GM08714 (cell line): ENCODE data around the gene TRIM63.

Source experiments
- H3K4me3 ChIP-seq: fragments of 200-500 bp; sonication (Bioruptor generic); 2 replicates; pipeline ENCODE4 v1.5.1; 2014; ENCODE audit warnings: mild to moderate bottlenecking, low read length, inconsistent platforms
- ZNF274 ChIP-seq: IDR thresholded peaks from 2 replicates; pipeline ENCODE4 v1.6.1; 2012; ENCODE audit warnings: mild to moderate bottlenecking, low read depth, low read length

TRIM63 gene

GRCh38 chr1:26037904-26038303, 29.5 kb downstream of the TRIM63 start:
- no peak for TF ChIP-seq ZNF274

DNA sequence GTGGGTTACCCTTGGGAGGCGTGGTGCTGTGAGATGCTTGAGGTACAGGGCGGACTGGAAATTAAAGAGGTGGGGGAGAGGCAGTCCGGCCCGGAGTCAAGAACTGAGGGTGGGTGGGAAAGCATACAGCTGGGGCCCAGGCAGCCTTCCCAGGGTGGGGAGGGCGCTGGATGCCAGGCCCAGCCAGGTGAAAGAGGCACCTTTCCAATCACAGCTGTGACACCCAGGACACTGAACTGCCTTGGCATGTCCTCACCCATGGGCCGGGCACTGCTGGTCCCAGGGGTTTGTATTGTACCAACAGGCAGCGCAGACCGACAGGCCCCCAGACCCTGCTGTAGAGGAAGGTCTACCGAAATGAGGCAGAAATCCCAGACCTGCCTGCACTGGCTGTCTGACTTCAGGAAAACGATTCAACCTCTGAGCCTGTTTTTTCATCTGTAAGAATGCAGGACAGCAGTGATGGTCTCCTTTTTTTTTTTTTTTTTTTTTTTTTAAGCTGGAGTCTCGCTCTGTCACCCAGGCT, 30.6 kb downstream of the TRIM63 start:
- H3K4me3 ChIP-seq: no peak overlapping the region
- no peak for TF ChIP-seq ZNF274

More at GRCh38 chr1:26037904-26038303, 29.5 kb downstream of the TRIM63 start:
- no peak overlapping the region for H3K4me3 ChIP-seq

DNA sequence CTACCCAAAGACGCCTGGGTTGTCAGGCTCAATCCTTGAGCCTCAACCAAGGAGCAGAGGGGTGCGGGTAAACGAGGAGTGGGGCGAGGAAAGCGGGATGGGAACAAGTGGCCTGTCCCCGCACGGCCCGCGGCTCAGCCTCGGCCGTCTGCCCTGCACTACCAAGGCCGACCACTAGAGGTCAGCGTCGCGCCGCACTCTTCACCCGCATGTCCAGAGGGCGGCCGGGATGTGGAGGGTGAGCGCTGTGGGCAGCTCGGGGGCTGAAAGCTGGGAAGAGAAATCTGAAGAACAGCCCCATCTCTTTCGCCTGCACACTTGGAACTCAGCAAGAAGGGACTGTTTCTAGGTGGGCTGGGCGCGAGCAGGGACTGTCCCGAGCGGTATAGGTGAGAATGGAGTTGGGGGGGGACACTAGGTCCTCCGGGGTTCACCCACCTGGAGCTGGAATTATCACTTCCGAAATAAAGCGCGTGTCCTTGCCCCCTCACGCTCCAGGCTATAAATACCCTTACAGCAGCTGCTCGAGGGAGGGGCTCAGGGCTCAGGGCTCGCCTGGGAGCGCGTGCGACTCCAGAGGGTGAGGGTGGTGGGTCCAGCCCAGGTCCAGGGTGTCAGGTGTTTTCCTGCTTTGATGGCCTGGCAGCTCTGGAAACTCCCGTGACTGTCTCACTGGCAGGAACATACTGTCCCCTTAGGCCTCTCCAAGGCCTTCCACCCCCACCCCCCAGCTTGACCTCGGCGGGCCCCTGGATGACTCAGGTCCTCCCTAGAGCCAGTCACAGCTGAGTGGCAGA, 31.3 kb downstream of the TRIM63 start:
- peak overlapping the region; percentile 75; the same call in 1 of the 2 replicates for H3K4me3 ChIP-seq
- no peak for TF ChIP-seq ZNF274

GRCh38 chr1:26035203-26035958, 32.0 kb downstream of the TRIM63 start:
- H3K4me3 ChIP-seq: peak overlapping the region; percentile 75; the same call in 1 of the 2 replicates
- TF ChIP-seq ZNF274: no peak

DNA sequence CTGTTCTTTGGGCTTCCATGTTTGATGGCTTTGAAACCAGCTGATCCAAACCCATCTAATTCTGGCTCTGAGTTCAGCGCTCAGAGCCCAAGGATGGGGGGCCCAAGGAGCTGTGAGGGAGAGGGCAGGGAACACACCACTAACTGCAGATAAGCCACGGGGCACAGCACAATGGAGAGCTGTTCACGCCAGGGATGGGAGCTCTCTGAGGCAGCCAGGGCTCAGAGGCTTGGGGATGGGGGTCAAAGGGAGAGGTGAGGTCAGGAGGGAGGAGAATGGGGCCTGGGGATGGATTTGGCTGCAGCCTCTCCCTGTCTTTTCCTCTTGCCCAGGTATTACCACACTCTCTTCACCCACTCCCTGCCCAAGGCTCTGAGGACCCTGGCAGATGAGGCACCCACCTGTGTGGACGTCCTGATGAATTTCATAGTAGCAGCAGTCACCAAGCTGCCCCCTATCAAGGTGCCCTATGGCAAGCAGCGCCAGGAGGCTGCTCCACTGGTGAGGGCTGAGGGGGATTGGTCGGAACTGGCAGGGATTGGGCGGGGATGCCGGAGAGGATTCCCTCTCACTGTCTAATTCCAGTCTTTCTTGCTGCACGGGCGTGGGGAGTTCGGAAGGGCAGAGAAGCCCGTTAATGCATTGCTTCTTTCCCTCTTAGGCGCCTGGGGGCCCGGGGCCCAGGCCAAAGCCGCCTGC, 32.8 kb downstream of the TRIM63 start:
- no peak for TF ChIP-seq ZNF274

GRCh38 chr1:26032656-26033357, 34.6 kb downstream of the TRIM63 start:
- TF ChIP-seq ZNF274: no peak
- no peak overlapping the region for H3K4me3 ChIP-seq

More for the DNA sequence above, 32.8 kb downstream of the TRIM63 start:
- H3K4me3 ChIP-seq: peak overlapping the region; percentile 75; the same call in 1 of the 2 replicates

DNA sequence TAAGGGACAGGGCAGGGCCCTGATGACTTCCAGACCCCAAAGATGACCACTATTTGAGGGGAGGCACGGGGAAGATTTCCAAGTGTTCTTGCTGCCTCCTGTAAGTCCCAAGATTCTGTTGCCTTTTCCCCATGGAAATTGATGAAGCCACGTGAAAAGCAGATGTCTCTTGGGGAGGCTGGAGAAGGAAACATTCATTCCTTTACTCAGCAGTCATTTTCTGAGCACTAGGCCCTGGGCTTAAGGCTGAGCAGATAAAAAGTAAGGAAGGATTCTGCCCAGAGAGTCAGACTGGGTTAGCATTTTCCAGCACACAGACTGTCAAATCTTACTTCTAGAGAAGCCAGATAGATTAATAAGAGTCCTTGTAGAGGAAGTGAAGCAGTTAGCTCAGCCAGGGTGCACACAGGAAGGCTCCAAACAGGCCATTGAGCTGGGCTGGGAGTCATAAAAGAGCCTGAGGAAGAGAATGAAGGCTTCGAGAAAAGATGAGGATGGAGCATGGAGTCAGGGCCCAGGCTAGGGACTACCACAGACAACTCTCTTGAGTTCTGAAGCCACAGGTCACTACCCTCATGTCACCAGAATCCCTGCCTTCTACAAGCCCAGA, 35.7 kb downstream of the TRIM63 start:
- no peak for TF ChIP-seq ZNF274

DNA sequence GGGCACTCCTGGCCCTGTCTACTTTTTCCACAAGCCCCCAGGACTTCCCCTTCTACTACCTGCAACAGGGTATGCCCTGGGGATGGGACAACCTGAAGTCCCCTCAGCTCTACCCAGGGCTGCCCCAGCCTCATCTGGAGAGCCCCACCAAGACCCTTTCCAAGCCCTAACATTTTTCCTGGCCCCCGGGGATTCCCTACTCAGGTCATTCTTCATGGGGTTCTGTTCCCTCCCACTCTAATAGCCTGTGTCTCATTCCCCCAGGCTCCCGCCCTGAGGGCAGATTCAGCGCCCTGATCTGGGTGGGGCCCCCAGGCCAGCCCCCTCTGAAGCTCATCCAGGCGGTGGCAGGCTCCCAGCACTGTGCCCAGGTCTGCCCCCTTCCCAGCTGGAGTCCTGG, 36.2 kb downstream of the TRIM63 start:
- no peak for TF ChIP-seq ZNF274
- H3K4me3 ChIP-seq: no peak overlapping the region

More for the DNA sequence above, 35.7 kb downstream of the TRIM63 start:
- H3K4me3 ChIP-seq: no peak overlapping the region

DNA sequence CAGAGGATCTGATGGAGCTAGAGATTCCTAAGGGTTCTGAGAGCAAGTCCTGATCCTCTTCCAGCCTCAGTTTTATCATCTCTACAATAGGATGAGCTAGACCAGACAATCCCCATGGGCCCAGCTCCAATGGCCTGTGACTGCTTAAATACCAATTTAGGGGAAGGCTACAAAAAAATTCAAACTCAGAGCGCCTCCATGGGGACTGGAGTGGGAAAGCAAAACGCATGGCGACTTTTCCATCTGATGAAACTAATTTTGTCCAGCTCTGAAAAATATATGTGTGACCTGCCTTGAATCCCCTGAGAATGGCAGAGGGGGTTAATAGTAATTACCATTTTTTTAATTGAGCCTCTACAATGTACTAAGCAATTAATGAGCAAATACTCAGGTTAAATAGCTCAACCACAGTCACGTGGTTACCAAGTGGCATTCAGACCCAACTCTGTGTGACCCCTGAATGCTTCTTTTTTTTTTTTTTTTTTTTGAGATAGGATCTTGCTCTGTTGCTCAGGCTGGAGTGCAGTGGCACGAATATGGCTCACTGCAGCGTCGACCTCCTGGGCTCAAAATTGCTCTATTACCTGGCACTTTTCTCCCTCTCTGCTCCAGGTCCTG, 37.5 kb downstream of the TRIM63 start:
- no peak overlapping the region for H3K4me3 ChIP-seq
- no peak for TF ChIP-seq ZNF274

DNA sequence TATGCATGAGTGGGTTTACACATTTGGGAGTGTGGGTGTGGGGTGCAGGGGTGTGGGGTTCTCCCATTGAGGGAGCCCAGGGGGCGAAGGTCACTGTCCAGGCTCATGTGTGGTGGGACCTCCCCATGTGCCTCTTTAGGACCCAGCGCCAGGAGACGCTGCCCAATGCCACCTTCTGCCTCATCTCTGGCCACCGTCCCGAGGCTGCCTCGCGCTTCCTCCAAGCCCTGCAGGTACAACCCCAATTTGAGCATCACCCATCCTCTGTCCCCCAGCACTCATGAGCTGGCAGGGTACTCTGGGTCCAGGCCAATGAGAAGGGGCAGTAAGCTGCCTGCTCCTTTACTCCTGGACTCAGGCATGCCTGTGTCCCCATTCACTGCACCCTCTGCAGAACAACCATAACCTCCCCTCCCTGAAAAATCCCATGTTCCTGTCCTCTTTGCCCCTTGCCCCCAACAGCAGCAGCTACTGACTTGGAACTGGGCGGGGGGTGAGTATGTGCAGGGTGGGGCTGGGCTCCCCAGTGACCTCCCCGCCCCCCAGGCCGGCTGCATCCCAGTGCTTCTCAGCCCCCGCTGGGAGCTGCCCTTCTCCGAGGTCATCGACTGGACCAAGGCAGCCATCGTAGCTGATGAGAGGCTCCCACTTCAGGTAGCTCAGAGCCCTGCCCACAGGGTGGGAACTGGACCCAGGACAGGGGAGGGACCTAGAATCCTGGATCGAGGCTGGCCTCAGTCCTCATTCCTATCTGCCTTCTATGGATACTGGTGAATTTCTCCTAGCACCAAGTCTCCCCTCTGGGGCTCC, 38.2 kb downstream of the TRIM63 start:
- TF ChIP-seq ZNF274: no peak
- H3K4me3 ChIP-seq: no peak overlapping the region

GRCh38 chr1:26028490-26028980, 38.9 kb downstream of the TRIM63 start:
- H3K4me3 ChIP-seq: no peak overlapping the region
- TF ChIP-seq ZNF274: no peak
